SU-DHL-6 (cell line): Measurements from ENCODE around the gene PEDS1.

Experiments used
- H2AFZ ChIP-seq: fragments of 200-600 bp; sonication (generic); 2 replicates; pipeline ENCODE4 v1.6.1; 2014; ENCODE audit warnings: low read depth, mild to moderate bottlenecking, moderate library complexity, mixed read lengths, antibody characterized with exemption, low read length; ENCODE audit not compliant: severe bottlenecking
- H3F3A ChIP-seq: fragments of 200-600 bp; shearing (Covaris generic); 2 replicates; pipeline ENCODE4 v1.6.0; 2016; ENCODE audit warnings: antibody characterized with exemption, mild to moderate bottlenecking; ENCODE audit not compliant: insufficient read depth
- H3K27ac ChIP-seq: fragments of 200-600 bp; sonication (generic); 2 replicates; pipeline ENCODE4 v1.5.1; 2016; ENCODE audit warnings: low read depth, mild to moderate bottlenecking, low read length, moderate library complexity, mixed read lengths
- H3K27me3 ChIP-seq: fragments of 200-600 bp; sonication (generic), shearing (Covaris generic); 2 replicates; pipeline ENCODE4 v1.6.0; 2014; ENCODE audit warnings: mild to moderate bottlenecking, low read length
- H3K36me3 ChIP-seq: fragments of 200-600 bp; sonication (generic); 2 replicates; pipeline ENCODE4 v1.6.1; 2014; ENCODE audit warnings: mild to moderate bottlenecking, low read length, mixed read lengths
- H3K4me2 ChIP-seq: fragments of 300-600, 200-600 bp; shearing (Covaris generic), sonication (generic); 2 replicates; pipeline ENCODE4 v1.6.0; 2014; ENCODE audit warnings: low read length, low read depth, mild to moderate bottlenecking; ENCODE audit not compliant: poor library complexity, severe bottlenecking
- H3K4me3 ChIP-seq: fragments of 200-600 bp; sonication (generic); 2 replicates; pipeline ENCODE4 v1.5.1; 2014; ENCODE audit warnings: antibody characterized with exemption, low read length, mild to moderate bottlenecking, mixed read lengths; ENCODE audit not compliant: insufficient read depth, poor library complexity, severe bottlenecking
- H3K79me2 ChIP-seq: fragments of 200-600 bp; sonication (generic); 2 replicates; pipeline ENCODE4 v1.6.1; 2014; ENCODE audit warnings: mild to moderate bottlenecking, low read length, moderate library complexity; ENCODE audit not compliant: insufficient read depth
- H3K9ac ChIP-seq: fragments of 200-600 bp; sonication (generic); 2 replicates; pipeline ENCODE4 v1.7.0; 2014; ENCODE audit warnings: mild to moderate bottlenecking, low read length
- H3K9me2 ChIP-seq: fragments of 200-600 bp; sonication (generic); replicated peaks from 2 replicates; pipeline ENCODE4 v1.6.1; 2014; ENCODE audit warnings: low read length; ENCODE audit not compliant: insufficient read depth
- H3K9me3 ChIP-seq: fragments of 200-600 bp; sonication (generic); 2 replicates; pipeline ENCODE4 v1.6.1; 2014; ENCODE audit warnings: low read length, mixed read lengths; ENCODE audit not compliant: insufficient read depth
- H4K20me1 ChIP-seq: fragments of 200-600 bp; sonication (generic); 2 replicates; pipeline ENCODE4 v1.6.1; 2014; ENCODE audit warnings: low read depth, mild to moderate bottlenecking, antibody characterized with exemption, low read length, moderate library complexity, mixed read lengths
- EZH2phosphoT487 ChIP-seq: fragments of 200-600 bp; sonication (generic), shearing (Covaris generic); conservative IDR thresholded peaks from 2 replicates; pipeline ENCODE4 v1.6.1; 2018; ENCODE audit warnings: mild to moderate bottlenecking, antibody characterized with exemption, low read length, moderate library complexity, mixed read lengths
- TF ChIP-seq, protein P1 (sequence below): fragments of 200-600 bp; sonication (generic); IDR thresholded peaks from one replicate; pipeline ENCODE4 v1.5.1; 2017; ENCODE audit warnings: antibody characterized with exemption, mild to moderate bottlenecking, low read length, moderate library complexity; ENCODE audit not compliant: insufficient read depth, poor library complexity, severe bottlenecking

PEDS1 gene

DNA sequence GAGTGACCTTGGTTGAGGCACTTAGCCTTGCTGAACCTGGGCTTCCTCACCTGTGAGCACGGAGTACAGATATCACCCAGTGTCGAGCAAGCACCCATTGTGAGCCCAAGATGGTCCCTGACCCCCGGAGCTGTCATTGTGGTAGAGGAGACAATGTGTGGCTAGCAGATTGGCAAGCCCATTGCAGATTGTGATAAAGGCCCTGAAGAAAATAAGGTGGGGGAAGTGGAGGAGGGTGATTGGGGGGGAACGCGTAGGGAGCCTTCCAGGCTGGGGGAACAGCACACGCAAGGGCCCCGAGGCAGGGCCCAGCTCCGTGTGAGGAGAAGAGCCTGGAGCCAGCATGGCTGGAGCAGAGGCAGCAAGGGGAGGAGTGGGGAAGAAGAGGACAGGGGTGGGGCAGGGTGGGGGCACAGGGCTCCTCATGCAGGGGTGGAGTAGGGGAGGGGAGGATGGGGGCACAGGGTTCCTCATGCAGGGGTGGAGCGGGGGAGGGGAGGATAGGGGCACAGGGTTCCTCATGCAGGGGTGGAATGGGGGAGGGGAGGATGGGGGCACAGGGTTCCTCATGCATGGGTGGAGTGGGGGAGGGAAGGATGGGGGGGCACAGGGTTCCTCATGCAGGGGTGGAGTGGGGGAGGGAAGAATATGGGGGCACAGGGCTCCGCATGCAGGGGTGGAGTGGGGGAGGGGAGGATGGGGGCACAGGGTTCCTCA is 44.1 kb upstream of the PEDS1 start:
- no peak overlapping the region for H3K27ac ChIP-seq
- H3F3A ChIP-seq: peaks cover under 1% of the 10 kb centered on the region; the same call in 1 of the 2 replicates
- no peak overlapping the region for H3K9ac ChIP-seq
- H3K9me3 ChIP-seq: no peaks in the 10 kb centered on the region
- no peak overlapping the region for H3K4me2 ChIP-seq
- H3K36me3 ChIP-seq: no peaks in the 10 kb centered on the region
- TF ChIP-seq, protein P1, sequence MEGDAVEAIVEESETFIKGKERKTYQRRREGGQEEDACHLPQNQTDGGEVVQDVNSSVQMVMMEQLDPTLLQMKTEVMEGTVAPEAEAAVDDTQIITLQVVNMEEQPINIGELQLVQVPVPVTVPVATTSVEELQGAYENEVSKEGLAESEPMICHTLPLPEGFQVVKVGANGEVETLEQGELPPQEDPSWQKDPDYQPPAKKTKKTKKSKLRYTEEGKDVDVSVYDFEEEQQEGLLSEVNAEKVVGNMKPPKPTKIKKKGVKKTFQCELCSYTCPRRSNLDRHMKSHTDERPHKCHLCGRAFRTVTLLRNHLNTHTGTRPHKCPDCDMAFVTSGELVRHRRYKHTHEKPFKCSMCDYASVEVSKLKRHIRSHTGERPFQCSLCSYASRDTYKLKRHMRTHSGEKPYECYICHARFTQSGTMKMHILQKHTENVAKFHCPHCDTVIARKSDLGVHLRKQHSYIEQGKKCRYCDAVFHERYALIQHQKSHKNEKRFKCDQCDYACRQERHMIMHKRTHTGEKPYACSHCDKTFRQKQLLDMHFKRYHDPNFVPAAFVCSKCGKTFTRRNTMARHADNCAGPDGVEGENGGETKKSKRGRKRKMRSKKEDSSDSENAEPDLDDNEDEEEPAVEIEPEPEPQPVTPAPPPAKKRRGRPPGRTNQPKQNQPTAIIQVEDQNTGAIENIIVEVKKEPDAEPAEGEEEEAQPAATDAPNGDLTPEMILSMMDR: no peak
- TF ChIP-seq EZH2phosphoT487: no peak
- no peak overlapping the region for H3K4me3 ChIP-seq
- no peaks in the 10 kb centered on the region for H3K9me2 ChIP-seq
- H2AFZ ChIP-seq: no peak overlapping the region
- no peaks in the 10 kb centered on the region for H4K20me1 ChIP-seq
- no peaks in the 10 kb centered on the region for H3K27me3 ChIP-seq
- H3K79me2 ChIP-seq: peaks cover 16% of the 10 kb centered on the region

DNA sequence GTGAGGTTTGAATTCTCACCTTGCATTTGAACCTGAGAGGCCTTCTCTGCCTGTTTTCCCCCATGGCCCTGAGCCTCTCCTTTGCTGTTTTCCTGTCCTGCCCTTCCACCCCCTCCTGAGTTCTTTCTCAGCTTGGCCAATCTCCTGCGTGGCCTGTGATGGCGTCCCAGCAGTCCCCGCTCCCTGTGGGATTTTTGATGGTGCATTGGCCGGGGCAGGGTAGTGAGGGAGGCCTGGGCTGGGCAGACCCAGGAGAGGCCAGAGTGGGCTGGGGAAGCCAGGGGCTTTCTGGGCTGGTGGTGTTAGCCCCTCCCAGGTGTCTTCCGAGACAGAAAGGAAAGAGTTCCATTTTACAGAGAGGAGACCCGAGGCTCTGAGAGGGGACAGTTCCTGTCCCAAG is 43.4 kb upstream of the PEDS1 start:
- no peaks in the 10 kb centered on the region for H3K9me2 ChIP-seq
- no peaks in the 10 kb centered on the region for H3K9me3 ChIP-seq
- H3K79me2 ChIP-seq: peaks cover 19% of the 10 kb centered on the region
- no peak overlapping the region for H3K4me2 ChIP-seq
- TF ChIP-seq, protein P1: no peak
- TF ChIP-seq EZH2phosphoT487: no peak
- no peaks in the 10 kb centered on the region for H4K20me1 ChIP-seq
- no peak overlapping the region for H3K9ac ChIP-seq
- H3K4me3 ChIP-seq: no peak overlapping the region
- H3K27me3 ChIP-seq: no peaks in the 10 kb centered on the region
- no peak overlapping the region for H2AFZ ChIP-seq
- peaks cover 5% of the 10 kb centered on the region for H3F3A ChIP-seq
- H3K36me3 ChIP-seq: no peaks in the 10 kb centered on the region
- no peak overlapping the region for H3K27ac ChIP-seq

DNA sequence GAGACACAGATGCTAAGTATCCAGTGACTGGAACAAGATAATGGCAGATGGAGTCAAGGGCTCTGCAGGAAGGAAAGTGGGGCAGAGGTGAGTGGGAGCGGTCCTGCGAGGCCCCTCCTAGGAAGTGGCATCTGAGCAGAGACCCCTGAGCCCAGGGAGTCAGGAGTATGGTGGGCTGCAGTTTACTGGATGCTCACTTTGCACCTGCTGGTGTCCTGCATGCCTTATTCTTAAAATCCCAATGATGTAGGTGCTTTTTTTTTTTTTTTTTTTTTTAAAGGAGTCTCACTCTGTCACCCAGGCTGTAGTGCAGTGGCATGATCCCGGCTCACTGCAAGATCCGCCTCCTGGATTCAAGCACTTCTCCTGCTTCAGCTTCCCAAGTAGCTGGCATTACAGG is 42.7 kb upstream of the PEDS1 start:
- no peaks in the 10 kb centered on the region for H4K20me1 ChIP-seq
- no peaks in the 10 kb centered on the region for H3K36me3 ChIP-seq
- H3K4me2 ChIP-seq: no peak overlapping the region
- H2AFZ ChIP-seq: no peak overlapping the region
- no peaks in the 10 kb centered on the region for H3K27me3 ChIP-seq
- peaks cover 5% of the 10 kb centered on the region for H3F3A ChIP-seq
- no peak overlapping the region for H3K9ac ChIP-seq
- H3K79me2 ChIP-seq: peaks cover 19% of the 10 kb centered on the region
- no peak overlapping the region for H3K4me3 ChIP-seq
- H3K27ac ChIP-seq: no peak overlapping the region
- TF ChIP-seq EZH2phosphoT487: no peak
- TF ChIP-seq, protein P1: no peak
- no peaks in the 10 kb centered on the region for H3K9me3 ChIP-seq
- H3K9me2 ChIP-seq: no peaks in the 10 kb centered on the region
